GM13977 (cell line): ENCODE results near the gene BTN1A1.
"Not testable (repeated sequence)": the region's sequence is repeated elsewhere in the genome, so short reads cannot be mapped to it uniquely, and the experiment has no call there.

Experiments used
- DNase-seq: peaks from one replicate; pipeline ENCODE4 v3.0.0; 2012; ENCODE audit warnings: low spot score
- CTCF ChIP-seq: IDR thresholded peaks from 2 replicates; pipeline ENCODE4 v1.5.1; 2012; ENCODE audit warnings: mild to moderate bottlenecking, control low read depth; ENCODE audit not compliant: insufficient read depth; ENCODE audit errors: extremely low read depth, missing control alignments
- in situ Hi-C: fragments of 300-500 bp; cut with MboI; formaldehyde crosslinking; loops from one replicate; pipeline ENCODE4 v1.12.0; 2022; ENCODE audit warnings: low sequenced_read_pairs, low pct_unique_long_range_greater_than_20kb, mixed read lengths, inconsistent platforms; ENCODE audit not compliant: unreplicated experiment

BTN1A1 gene

GRCh38 chr6:26544473-26544872 is 44.4 kb downstream of the BTN1A1 start:
- TF ChIP-seq CTCF = no peak
- in situ Hi-C loops = no loop called here
- no peak for DNase-seq

GRCh38 chr6:26545627-26546026 is 45.5 kb downstream of the BTN1A1 start:
- in situ Hi-C loops = no loop called here

GRCh38 chr6:26547363-26547762 is 47.3 kb downstream of the BTN1A1 start:
- DNase-seq, in situ Hi-C loops: not testable (repeated sequence)

More at GRCh38 chr6:26545627-26546026, 45.5 kb downstream of the BTN1A1 start:
- DNase-seq = no peak
- no peak for TF ChIP-seq CTCF

- in situ Hi-C loops = no loop called here
- peak; percentile 60 for DNase-seq
- no peak for TF ChIP-seq CTCF
These were observed 50.3 kb downstream of the BTN1A1 start for GRCh38 chr6:26550250-26550993.

GRCh38 chr6:26552205-26552604 is 52.1 kb downstream of the BTN1A1 start:
- DNase-seq = no peak
- no peak for TF ChIP-seq CTCF
- in situ Hi-C loops = no loop called here

- in situ Hi-C loops = no loop called here
- TF ChIP-seq CTCF = no peak
- DNase-seq = no peak
These were observed 52.6 kb downstream of the BTN1A1 start for GRCh38 chr6:26552640-26553188.

- in situ Hi-C loops = no loop called here
- no peak for TF ChIP-seq CTCF
- peak; percentile 74 for DNase-seq
These were observed 53.1 kb downstream of the BTN1A1 start for GRCh38 chr6:26553264-26553634.
